ENCODE measurements around the gene ZCCHC7.

DNA sequence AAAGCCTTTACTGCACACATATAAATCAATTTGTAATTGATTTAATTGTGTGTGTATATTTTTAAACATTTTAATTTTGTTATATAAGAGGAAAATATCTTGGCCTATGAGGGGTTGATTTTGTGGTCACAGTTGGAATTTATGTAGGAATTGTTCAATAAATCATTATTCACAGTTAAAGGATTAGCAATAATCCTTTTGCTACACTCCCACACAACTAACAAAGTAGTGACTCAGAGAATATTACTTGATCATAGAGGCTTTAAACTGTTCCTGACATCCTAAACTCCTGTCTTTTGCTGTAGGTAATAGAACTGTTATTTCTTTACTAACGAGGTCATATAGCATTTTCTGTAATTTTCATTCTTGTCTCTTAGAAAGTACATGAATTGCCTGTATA lies 95.5 kb downstream of the ZCCHC7 start:
- TF ChIP-seq RBM14 (IDR thresholded peaks at IDR 0.05; ENCODE audit: borderline replicate concordance, insufficient read depth, low read depth, low read length) (no peak), SAP30 (IDR thresholded peaks at IDR 0.05; ENCODE audit: borderline replicate concordance, insufficient read depth, low read depth, low read length, poor library complexity, severe bottlenecking) (no peak), ZNF24 (IDR thresholded peaks at IDR 0.05) (no peak), ZNF507 (tag; conservative IDR thresholded peaks at IDR 0.05) (no peak), ZNF121 (CRISPR knock-in tag; conservative IDR thresholded peaks at IDR 0.05) (no peak), NR3C1 (CRISPR knock-in tag; IDR thresholded peaks at IDR 0.05) (no peak), HNRNPK (IDR thresholded peaks at IDR 0.05; ENCODE audit: low read depth, low read length, poor library complexity, severe bottlenecking) (no peak), ZNF830 (CRISPR knock-in tag; IDR thresholded peaks at IDR 0.05) (no peak), ETS2 (tag; IDR thresholded peaks at IDR 0.05; ENCODE audit: borderline replicate concordance, poor library complexity, severe bottlenecking) (no peak), GATA2 (CRISPR knock-in tag; IDR thresholded peaks at IDR 0.05) (no peak)
- TF ChIP-seq, protein P1, sequence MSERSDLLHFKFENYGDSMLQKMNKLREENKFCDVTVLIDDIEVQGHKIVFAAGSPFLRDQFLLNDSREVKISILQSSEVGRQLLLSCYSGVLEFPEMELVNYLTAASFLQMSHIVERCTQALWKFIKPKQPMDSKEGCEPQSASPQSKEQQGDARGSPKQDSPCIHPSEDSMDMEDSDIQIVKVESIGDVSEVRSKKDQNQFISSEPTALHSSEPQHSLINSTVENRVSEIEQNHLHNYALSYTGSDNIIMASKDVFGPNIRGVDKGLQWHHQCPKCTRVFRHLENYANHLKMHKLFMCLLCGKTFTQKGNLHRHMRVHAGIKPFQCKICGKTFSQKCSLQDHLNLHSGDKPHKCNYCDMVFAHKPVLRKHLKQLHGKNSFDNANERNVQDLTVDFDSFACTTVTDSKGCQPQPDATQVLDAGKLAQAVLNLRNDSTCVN (CRISPR knock-in tag; IDR thresholded peaks at IDR 0.05), result no peak
- TF ChIP-seq, protein P2, sequence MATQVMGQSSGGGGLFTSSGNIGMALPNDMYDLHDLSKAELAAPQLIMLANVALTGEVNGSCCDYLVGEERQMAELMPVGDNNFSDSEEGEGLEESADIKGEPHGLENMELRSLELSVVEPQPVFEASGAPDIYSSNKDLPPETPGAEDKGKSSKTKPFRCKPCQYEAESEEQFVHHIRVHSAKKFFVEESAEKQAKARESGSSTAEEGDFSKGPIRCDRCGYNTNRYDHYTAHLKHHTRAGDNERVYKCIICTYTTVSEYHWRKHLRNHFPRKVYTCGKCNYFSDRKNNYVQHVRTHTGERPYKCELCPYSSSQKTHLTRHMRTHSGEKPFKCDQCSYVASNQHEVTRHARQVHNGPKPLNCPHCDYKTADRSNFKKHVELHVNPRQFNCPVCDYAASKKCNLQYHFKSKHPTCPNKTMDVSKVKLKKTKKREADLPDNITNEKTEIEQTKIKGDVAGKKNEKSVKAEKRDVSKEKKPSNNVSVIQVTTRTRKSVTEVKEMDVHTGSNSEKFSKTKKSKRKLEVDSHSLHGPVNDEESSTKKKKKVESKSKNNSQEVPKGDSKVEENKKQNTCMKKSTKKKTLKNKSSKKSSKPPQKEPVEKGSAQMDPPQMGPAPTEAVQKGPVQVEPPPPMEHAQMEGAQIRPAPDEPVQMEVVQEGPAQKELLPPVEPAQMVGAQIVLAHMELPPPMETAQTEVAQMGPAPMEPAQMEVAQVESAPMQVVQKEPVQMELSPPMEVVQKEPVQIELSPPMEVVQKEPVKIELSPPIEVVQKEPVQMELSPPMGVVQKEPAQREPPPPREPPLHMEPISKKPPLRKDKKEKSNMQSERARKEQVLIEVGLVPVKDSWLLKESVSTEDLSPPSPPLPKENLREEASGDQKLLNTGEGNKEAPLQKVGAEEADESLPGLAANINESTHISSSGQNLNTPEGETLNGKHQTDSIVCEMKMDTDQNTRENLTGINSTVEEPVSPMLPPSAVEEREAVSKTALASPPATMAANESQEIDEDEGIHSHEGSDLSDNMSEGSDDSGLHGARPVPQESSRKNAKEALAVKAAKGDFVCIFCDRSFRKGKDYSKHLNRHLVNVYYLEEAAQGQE (IDR thresholded peaks at IDR 0.05; ENCODE audit: borderline replicate concordance), result no peak
- TF ChIP-seq, protein P2 (CRISPR knock-in tag; IDR thresholded peaks at IDR 0.05; ENCODE audit: low read depth), result no peak
- TF ChIP-seq, protein P3, sequence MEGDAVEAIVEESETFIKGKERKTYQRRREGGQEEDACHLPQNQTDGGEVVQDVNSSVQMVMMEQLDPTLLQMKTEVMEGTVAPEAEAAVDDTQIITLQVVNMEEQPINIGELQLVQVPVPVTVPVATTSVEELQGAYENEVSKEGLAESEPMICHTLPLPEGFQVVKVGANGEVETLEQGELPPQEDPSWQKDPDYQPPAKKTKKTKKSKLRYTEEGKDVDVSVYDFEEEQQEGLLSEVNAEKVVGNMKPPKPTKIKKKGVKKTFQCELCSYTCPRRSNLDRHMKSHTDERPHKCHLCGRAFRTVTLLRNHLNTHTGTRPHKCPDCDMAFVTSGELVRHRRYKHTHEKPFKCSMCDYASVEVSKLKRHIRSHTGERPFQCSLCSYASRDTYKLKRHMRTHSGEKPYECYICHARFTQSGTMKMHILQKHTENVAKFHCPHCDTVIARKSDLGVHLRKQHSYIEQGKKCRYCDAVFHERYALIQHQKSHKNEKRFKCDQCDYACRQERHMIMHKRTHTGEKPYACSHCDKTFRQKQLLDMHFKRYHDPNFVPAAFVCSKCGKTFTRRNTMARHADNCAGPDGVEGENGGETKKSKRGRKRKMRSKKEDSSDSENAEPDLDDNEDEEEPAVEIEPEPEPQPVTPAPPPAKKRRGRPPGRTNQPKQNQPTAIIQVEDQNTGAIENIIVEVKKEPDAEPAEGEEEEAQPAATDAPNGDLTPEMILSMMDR (IDR thresholded peaks at IDR 0.05 in 2 of 3, conservative IDR thresholded peaks at IDR 0.05 in 1 of 3; ENCODE audit: insufficient read depth in 2 of 3, low read depth in 1 of 3, low read length in 3 of 3), result no peak
